ENCODE results near the gene FFAR4. TPM values are rescaled to one million over a fixed set of nuclear protein-coding genes. Genes with fewer than 3 reads are reported as not detected.

The FFAR4 gene
- total RNA-seq, 4 donors from 2014 or later: not detected

- Histone ChIP-seq H3K4me3 (no peak overlapping the region), H3K9me3 (no peaks in the 10 kb centered on the region), H3K36me3 (no peaks in the 10 kb centered on the region), H3K4me1 (no peaks in the 10 kb centered on the region), H3K27ac (no peak overlapping the region), H3K27me3 (peaks cover 5% of the 10 kb centered on the region)
- WGBS, 2 donors (ENCODE audit: low coverage in 1 of 2): 76 to 89% methylated on average over 4 to 7 of the region's 8 CpGs
- no peak for ATAC-seq
- TF ChIP-seq POLR2A (IDR thresholded peaks at IDR 0.05): no peak
- no peak for TF ChIP-seq CTCF (IDR thresholded peaks at IDR 0.05)
- no peak for TF ChIP-seq POLR2AphosphoS5 (IDR thresholded peaks at IDR 0.05)
- TF ChIP-seq EP300 (IDR thresholded peaks at IDR 0.05): no peak
Measured at GRCh38 chr10:93553482-93554315, 12.8 kb upstream of the FFAR4 start.

- Histone ChIP-seq H3K27me3 (peaks cover 7% of the 10 kb centered on the region), H3K4me1 (no peaks in the 10 kb centered on the region), H3K36me3 (no peaks in the 10 kb centered on the region), H3K9me3 (peaks cover 0 to 3% (median 0%) of the 10 kb centered on the region in 3 donors), H3K27ac (no peak overlapping the region), H3K4me3 (no peak overlapping the region)
- WGBS, 2 donors (ENCODE audit: low coverage in 1 of 2): no CpG with 5 or more reads among the region's 1 CpG
- TF ChIP-seq POLR2AphosphoS5 (IDR thresholded peaks at IDR 0.05) (no peak), POLR2A (IDR thresholded peaks at IDR 0.05) (no peak), CTCF (IDR thresholded peaks at IDR 0.05) (no peak), EP300 (IDR thresholded peaks at IDR 0.05) (no peak)
- ATAC-seq: no peak
Measured at GRCh38 chr10:93554316-93554663, 12.2 kb upstream of the FFAR4 start.

GRCh38 chr10:93554760-93555432, 11.6 kb upstream of the FFAR4 start:
- peak; percentile 77 for ATAC-seq
- Histone ChIP-seq H3K9me3 (peaks cover 0 to 9% (median 0%) of the 10 kb centered on the region in 3 donors), H3K36me3 (no peaks in the 10 kb centered on the region), H3K27ac (no peak overlapping the region), H3K4me1 (no peaks in the 10 kb centered on the region), H3K4me3 (no peak overlapping the region), H3K27me3 (peaks cover 11% of the 10 kb centered on the region)
- whole genome bisulfite sequencing, 2 donors (ENCODE audit: low coverage in 1 of 2): 17 to 80% methylated on average over 1 of the region's 14 CpGs
- TF ChIP-seq EP300 (IDR thresholded peaks at IDR 0.05) (no peak), POLR2AphosphoS5 (IDR thresholded peaks at IDR 0.05) (no peak), CTCF (IDR thresholded peaks at IDR 0.05) (peak in 3 of 4 experiments; percentile 27 to 55 (median 35)), POLR2A (IDR thresholded peaks at IDR 0.05) (no peak)

GRCh38 chr10:93559490-93559889, 7.0 kb upstream of the FFAR4 start:
- H3K4me3 ChIP-seq: no peak overlapping the region
- no peak overlapping the region for H3K27ac ChIP-seq
- ATAC-seq: no peak
- no peaks in the 10 kb centered on the region for H3K36me3 ChIP-seq
- H3K27me3 ChIP-seq: peaks cover 17% of the 10 kb centered on the region
- 93 to 100% methylated on average over 1 to 4 of the region's 9 CpGs for WGBS, 2 donors (ENCODE audit: low coverage in 1 of 2)
- no peak for TF ChIP-seq EP300 (IDR thresholded peaks at IDR 0.05)
- TF ChIP-seq POLR2AphosphoS5 (IDR thresholded peaks at IDR 0.05): no peak
- no peak for TF ChIP-seq CTCF (IDR thresholded peaks at IDR 0.05)
- no peak for TF ChIP-seq POLR2A (IDR thresholded peaks at IDR 0.05)
- H3K9me3 ChIP-seq: peaks cover 0 to 11% (median 0%) of the 10 kb centered on the region in 3 donors
- no peaks in the 10 kb centered on the region for H3K4me1 ChIP-seq
